DMS 273 (cell line): ENCODE data around the gene CASR.
A peak's percentile ranks its signal among the peaks of the same experiment; 100 is the strongest.

Source experiments
- DNase-seq: peaks from one replicate; lab custom pipeline; 2025; ENCODE audit not compliant: unreplicated experiment; lab: John Stamatoyannopoulos, UW

CASR gene

DNA sequence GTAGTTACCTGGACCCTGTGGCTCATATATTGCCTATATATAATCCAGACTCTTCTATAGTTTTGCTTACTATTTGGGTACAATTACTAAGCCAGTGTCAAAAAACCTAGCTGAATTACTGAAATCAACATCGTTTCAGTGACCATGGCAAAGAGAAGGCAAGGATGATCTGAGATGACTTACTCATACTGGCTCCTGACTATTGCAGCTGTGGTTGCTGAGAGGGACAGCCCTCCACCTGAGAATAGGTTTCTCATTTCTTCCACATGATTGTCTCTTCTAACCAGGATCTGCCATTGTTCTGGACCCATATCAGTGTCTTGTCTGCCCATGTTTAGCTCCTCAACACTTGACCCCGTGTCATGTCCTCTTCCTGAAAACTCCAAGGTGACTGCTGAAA is 30.2 kb downstream of the CASR start:
- no peak for DNase-seq

- DNase-seq: no peak
Observed at GRCh38 chr3:122214711-122215110, 31.2 kb downstream of the CASR start.

GRCh38 chr3:122215592-122216298 is 32.3 kb downstream of the CASR start:
- DNase-seq: no peak

DNA sequence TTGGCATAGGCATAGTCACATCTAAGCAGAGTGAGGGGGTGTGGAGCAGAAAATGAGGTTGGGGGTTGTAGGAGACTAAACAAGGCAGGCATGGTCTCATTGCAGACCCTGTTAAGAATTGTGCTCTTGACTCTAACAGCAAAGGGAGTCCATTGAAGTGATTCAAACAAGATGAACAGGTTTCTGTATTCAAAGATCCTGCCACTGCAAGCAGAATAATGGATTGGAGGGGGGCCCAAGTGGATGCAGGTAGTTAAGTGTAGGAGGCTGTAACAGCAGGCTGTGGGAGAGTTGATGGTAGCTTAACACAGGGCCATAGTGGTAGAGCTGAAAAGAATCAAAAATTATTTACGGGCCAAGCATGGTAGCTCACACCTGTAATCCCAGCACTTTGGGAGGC is 34.4 kb downstream of the CASR start:
- no peak for DNase-seq

GRCh38 chr3:122219242-122219872 is 35.9 kb downstream of the CASR start:
- no peak for DNase-seq

- DNase-seq: no peak
Observed at GRCh38 chr3:122227036-122227781, 43.7 kb downstream of the CASR start.

GRCh38 chr3:122230174-122230573 is 46.7 kb downstream of the CASR start:
- no peak for DNase-seq

GRCh38 chr3:122231465-122232157 is 48.1 kb downstream of the CASR start:
- DNase-seq: no peak

DNA sequence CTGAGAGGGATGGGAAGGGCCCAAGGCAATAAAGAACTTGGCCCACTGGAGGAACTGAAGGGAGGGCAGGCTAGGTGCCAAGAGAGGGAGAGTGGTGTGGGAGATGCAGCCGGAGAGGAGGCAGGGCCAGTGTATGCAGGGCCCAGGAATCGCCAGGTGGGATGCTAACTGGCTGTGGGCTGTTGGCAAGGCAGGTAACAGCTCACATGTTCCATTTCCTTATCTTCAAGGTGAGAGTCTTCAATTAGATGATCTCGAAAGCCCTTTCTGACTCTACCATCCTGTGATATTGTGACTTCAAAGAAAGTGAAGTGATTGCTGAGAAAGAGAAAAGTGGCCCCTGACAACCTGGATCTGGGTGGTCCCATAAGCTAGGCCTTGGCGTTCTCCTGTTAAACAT is 49.0 kb downstream of the CASR start:
- DNase-seq: no peak

DNA sequence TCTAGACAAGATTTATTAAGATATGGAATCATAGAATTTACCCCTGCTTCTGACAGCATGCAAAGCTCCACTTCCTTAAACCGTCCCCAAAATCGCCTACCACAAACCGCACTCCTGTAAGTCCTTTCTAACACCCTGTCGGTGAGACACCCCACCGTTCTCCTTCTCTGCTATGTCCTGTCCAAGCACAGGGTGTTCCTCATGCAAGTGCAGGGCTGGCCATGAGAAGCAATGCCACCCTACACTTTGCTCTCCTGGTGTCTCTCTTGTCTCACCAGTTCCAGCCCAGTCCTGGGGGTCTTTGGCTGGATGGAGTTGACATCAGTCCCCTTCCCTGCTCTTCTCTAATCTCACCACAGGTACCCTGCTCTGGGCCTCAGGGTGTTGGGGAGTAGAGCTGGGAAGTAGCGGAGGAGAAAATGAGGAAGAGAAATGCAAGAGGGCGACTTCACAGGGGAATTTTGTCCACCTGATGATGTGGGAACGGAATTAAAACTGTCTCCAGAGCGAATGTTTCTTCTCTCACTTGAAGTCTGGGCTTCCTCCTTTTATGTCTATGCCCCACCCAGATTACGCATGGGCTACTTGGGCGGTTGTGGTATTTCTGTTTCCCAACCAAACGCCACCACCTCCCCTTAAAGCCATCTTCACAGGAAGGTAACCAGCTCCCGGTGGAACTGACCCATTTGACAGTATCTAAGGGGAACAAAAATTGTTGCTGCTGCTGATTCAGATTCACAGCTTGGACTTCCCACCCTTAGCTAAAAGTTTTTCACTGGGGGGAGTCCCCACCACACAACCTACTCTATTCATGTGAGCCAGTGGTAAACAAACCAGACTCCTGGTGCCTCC is 49.9 kb downstream of the CASR start:
- DNase-seq: no peak

GRCh38 chr3:122234117-122234516 is 50.6 kb downstream of the CASR start:
- DNase-seq: no peak

DNA sequence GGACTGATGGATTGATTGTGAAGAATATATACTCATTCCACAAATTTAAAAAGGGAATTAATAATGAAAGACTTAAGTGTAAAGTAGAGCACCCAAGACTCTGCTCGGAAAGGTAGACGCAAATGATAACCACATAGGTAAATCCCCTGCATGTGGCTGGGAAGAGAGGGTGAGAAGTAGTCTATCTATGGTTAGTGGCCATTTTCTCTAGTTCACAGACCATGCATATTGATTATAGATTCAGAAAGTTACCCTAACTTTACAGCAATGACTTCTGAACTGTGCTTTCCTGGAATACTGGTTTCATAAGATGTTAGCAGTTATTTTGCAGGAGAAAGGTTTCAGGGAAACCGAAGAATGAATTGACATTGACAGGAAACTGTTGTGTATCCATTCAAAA is 51.7 kb downstream of the CASR start:
- no peak for DNase-seq

DNA sequence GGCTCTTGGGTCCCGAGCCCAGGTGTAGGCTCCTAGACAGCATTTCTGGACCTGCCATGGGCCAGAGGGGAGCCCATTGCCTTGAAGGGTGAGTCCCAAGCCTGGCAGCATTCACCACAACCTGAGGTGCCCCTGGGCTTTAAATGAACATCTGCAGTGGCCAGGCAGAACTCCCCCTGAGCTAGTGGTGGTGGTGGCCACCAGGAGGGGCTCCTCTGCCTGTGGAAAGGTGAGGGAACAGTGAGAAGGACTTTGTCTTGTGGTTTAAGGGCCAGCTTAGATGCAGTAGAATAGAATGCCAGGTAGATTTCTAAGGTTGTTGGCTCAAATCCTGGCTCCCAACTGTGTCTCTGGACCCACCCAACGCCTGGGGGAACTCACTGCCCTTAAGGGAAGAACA is 55.6 kb downstream of the CASR start:
- no peak for DNase-seq

DNA sequence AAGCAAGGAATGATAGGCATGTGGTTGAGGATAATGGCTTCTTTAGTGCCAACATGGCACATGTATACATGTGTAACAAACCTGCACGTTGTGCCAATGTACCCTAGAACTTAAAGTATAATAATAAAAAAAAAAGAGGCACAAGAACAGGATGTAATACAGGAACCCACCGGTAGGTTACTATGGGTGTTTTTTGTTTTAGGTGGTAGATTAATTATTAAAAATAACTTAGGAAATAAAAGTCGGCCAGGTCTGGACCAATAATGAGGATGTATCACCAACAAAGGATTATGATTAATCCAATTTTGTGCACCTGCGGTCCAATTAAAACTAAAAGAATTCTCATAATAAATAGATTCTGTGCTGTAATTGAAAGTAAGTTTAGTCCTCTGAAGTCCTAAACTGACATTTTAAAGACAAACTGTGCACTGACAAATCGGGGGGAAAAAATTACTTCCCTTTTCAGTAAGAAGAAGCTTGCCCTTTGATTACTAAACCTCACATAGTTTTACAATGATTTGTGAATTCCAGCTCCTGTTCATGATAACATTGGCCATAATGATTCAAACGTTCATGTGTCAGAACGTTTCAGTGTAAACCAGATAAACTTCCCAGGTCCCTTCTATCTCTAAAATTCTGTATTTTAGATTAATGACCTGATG is 62.2 kb downstream of the CASR start:
- peak; percentile 26 for DNase-seq

GRCh38 chr3:122246199-122246598 is 62.7 kb downstream of the CASR start:
- no peak for DNase-seq

DNA sequence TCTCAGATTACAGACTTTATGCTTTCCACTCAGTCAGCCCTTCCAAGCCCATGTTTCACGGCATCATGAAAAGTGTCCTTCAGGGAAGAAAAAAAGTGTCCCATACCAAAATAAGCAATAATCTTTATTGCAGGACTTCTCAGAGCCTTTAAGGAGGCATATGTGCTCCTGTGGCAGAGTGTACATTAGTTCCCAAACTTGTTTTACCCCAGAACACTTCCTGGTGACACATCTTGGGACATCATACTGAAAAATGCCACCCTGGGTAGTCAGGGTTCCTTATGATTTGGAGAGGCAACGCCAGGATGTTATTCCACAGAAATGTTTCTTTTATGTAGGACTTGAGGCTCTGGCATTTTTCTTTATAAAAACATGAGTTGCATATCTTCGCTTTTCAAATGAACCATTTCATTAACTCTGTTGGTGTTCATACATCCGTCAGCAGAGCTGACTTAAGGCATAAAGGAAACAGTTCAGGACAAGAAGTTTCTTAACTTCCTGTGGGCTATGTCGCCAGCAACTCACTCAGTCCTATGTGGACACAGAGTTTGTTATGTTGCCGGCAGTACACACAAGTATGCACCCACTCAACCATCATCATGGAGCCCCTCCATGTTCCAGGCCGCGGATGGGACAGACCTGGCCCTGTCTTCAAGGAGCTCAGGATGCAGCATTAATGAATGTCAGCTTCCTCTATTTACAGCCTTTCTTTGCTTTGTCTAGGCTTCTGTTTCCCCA is 63.8 kb downstream of the CASR start:
- DNase-seq: no peak

DNA sequence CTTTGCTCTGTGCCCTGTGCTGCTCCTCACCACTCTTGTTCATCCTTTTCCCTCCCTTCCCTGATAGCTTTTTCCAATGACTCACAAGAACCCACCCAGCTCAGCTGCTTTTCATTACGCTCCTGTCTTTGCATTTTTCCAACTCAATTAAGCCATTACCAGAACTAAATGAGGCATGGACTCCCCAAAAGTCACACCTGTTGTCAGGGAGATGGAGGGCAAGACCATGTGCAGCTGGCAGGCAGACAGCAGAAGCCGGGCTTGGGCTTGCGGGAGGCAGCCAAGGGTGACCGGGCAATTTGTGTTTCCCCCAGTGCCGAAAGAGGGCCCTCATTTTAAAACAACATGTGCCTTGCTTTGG is 64.3 kb downstream of the CASR start:
- peak; percentile 38 for DNase-seq

GRCh38 chr3:122251428-122251827 is 68.0 kb downstream of the CASR start:
- DNase-seq: no peak

DNA sequence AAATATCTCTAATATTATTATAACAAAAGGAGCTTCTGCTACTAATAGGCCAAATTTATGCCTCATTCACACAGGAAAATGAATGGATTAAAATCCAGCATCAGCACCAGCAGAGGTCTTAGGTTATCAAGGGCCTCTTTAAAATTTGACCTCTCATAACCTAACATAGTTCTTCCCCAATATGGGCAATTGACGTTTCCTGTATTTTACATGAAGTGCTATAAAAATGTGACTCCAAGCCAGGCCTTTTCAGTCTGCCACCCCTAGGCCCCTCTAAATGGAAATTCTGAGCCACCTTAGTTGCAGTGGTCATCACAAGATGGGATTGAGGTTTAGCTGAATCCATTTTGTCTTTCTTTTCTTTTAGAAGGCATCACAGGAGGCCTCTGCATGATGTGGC is 70.1 kb downstream of the CASR start:
- no peak for DNase-seq
